GM23338 (cell line): Measurements from ENCODE around the gene C20orf204. TPM values are rescaled to one million over a fixed set of nuclear protein-coding genes. Genes with fewer than 3 reads are reported as not detected.

Experiments used
- ATAC-seq: fragments of 200-7000 bp; cut with Tn5 transposase; 3 replicates; pipeline ENCODE4 v1.9.1; 2020
- DNase-seq: peaks from one replicate; pipeline ENCODE4 v3.0.0-alpha.2; 2015; ENCODE audit warnings: low spot score
- H2AFZ ChIP-seq: fragments of 200-600 bp; sonication (generic); 2 replicates; pipeline ENCODE4 v1.8.0; 2016; ENCODE audit warnings: antibody characterized with exemption, mild to moderate bottlenecking, moderate library complexity
- H3F3A ChIP-seq: fragments of 200-600 bp; sonication (generic); replicated peaks from 2 replicates; pipeline ENCODE4 v1.8.0; 2017; ENCODE audit warnings: antibody characterized with exemption, mixed run types, low read depth
- H3K27ac ChIP-seq: fragments of 200-600 bp; sonication (generic); 2 replicates; pipeline ENCODE4 v1.6.1; 2016; ENCODE audit warnings: low read depth
- H3K27me3 ChIP-seq: fragments of 200-600 bp; sonication (generic); 2 replicates; pipeline ENCODE4 v1.8.0; 2016; ENCODE audit warnings: mild to moderate bottlenecking, mixed run types, moderate library complexity; ENCODE audit not compliant: insufficient read depth
- H3K36me3 ChIP-seq: fragments of 200-600 bp; sonication (generic); 2 replicates; pipeline ENCODE4 v1.8.0; 2016; ENCODE audit warnings: mild to moderate bottlenecking; ENCODE audit not compliant: insufficient read depth
- H3K4me1 ChIP-seq: fragments of 200-600 bp; sonication (generic); 2 replicates; pipeline ENCODE4 v1.8.0; 2016; ENCODE audit warnings: mild to moderate bottlenecking, moderate library complexity; ENCODE audit not compliant: insufficient read depth
- H3K4me2 ChIP-seq: fragments of 200-600 bp; sonication (generic); 2 replicates; pipeline ENCODE4 v1.7.1; 2017; ENCODE audit warnings: mixed run types
- H3K4me3 ChIP-seq: fragments of 200-600 bp; sonication (generic); 2 replicates; pipeline ENCODE4 v1.6.1; 2016; ENCODE audit warnings: mixed run types
- H3K79me2 ChIP-seq: fragments of 200-600 bp; sonication (generic); replicated peaks from 2 replicates; pipeline ENCODE4 v1.8.0; 2017; ENCODE audit warnings: mild to moderate bottlenecking; ENCODE audit not compliant: insufficient read depth
- H3K9me2 ChIP-seq: fragments of 200-600 bp; sonication (generic); 2 replicates; pipeline ENCODE4 v1.8.0; 2017; ENCODE audit not compliant: insufficient read depth
- H4K20me1 ChIP-seq: fragments of 200-600 bp; sonication (generic); replicated peaks from 2 replicates; pipeline ENCODE4 v1.8.0; 2017; ENCODE audit warnings: mild to moderate bottlenecking; ENCODE audit not compliant: insufficient read depth
- H3K27ac Mint-ChIP-seq: 2 replicates; pipeline ENCODE4 v1.8.0; 2020; ENCODE audit warnings: inconsistent platforms, mild to moderate bottlenecking, moderate library complexity, mixed read lengths
- H3K27me3 Mint-ChIP-seq: 3 replicates; pipeline ENCODE4 v1.8.0; 2022; ENCODE audit warnings: low read depth, mild to moderate bottlenecking, moderate library complexity, mixed read lengths, inconsistent platforms; ENCODE audit not compliant: insufficient read depth, poor library complexity
- H3K36me3 Mint-ChIP-seq: 3 replicates; pipeline ENCODE4 v1.8.0; 2021; ENCODE audit warnings: low read depth, mild to moderate bottlenecking, inconsistent platforms, moderate library complexity, mixed read lengths
- H3K4me1 Mint-ChIP-seq: 3 replicates; pipeline ENCODE4 v1.8.0; 2020; ENCODE audit warnings: mild to moderate bottlenecking, inconsistent platforms, mixed read lengths
- H3K4me3 Mint-ChIP-seq: 3 replicates; pipeline ENCODE4 v1.8.0; 2021; ENCODE audit warnings: moderate library complexity, mild to moderate bottlenecking, inconsistent platforms, mixed read lengths
- H3K9me3 Mint-ChIP-seq: 3 replicates; pipeline ENCODE4 v1.8.0; 2020; ENCODE audit warnings: moderate library complexity, mild to moderate bottlenecking, inconsistent platforms, mixed read lengths
- CTCF ChIP-seq, 2 experiments: fragments of 200-600 bp in 1 of 2; sonication (generic) in 1 of 2; conservative IDR thresholded peaks; 2 replicates each; pipeline versions ENCODE4 v1.5.1 to v1.6.1; 2016 to 2017; ENCODE audit warnings: antibody characterized with exemption in 2 of 2, low read depth in 2 of 2, mild to moderate bottlenecking in 2 of 2, moderate library complexity in 1 of 2
- ETS1 ChIP-seq: IDR thresholded peaks from 2 replicates; pipeline ENCODE4 v1.6.1; 2016; ENCODE audit warnings: antibody characterized with exemption
- EZH2 ChIP-seq: fragments of 200-600 bp; sonication (generic); IDR thresholded peaks from one replicate; pipeline ENCODE4 v1.8.0; 2017; ENCODE audit warnings: antibody characterized with exemption, mild to moderate bottlenecking, low read depth; ENCODE audit not compliant: unreplicated experiment
- NANOG ChIP-seq: IDR thresholded peaks from 2 replicates; pipeline ENCODE4 v1.6.1; 2016; ENCODE audit warnings: antibody characterized with exemption, borderline replicate concordance
- POLR2AphosphoS5 ChIP-seq: IDR thresholded peaks from 2 replicates; pipeline ENCODE4 v1.6.1; 2016; ENCODE audit warnings: antibody characterized with exemption, low read depth
- REST ChIP-seq: IDR thresholded peaks from one replicate; pipeline ENCODE4 v1.6.1; 2018; ENCODE audit warnings: antibody characterized with exemption; ENCODE audit not compliant: unreplicated experiment
- ZNF114 ChIP-seq: fragments of 250-450 bp; sonication (Bioruptor Pico); IDR thresholded peaks from 2 replicates; pipeline ENCODE4 v1.5.0; 2020; ENCODE audit warnings: mild to moderate bottlenecking, moderate library complexity
- polyA plus RNA-seq: library from polyadenylated mRNA; unstranded; fragments of >200 nt; fragmentation: Nextera tagmentation; extraction: Ambion mirVana; gene quantifications from 2 replicates; pipeline ENCODE4 v1.2.1, GENCODE V29; 2016
- total RNA-seq: library from RNA; depleted of rRNA; stranded (reverse); fragments of >200 nt; shearing (Covaris generic); gene quantifications from 2 replicates; pipeline ENCODE4 v1.2.3, GENCODE V29; 2014

Gene C20orf204
- total and polyA plus RNA-seq, 2 experiments from 2014 or later: 0.73 to 0.82 TPM

- H3K4me1 ChIP-seq: peaks cover 11% of the 10 kb centered on the region; the same call in 1 of the 2 replicates
- Mint-ChIP-seq H3K36me3 (no peaks in the 10 kb centered on the region), H3K27ac (no peak overlapping the region), H3K9me3 (no peaks in the 10 kb centered on the region), H3K27me3 (peaks cover 13% of the 10 kb centered on the region), H3K4me3 (no peak overlapping the region), H3K4me1 (peaks cover 27% of the 10 kb centered on the region)
- no peak for DNase-seq
- H3K27ac ChIP-seq: no peak overlapping the region
- no peaks in the 10 kb centered on the region for H3K9me2 ChIP-seq
- ATAC-seq: no peak
- H2AFZ ChIP-seq: no peak overlapping the region
- no peaks in the 10 kb centered on the region for H3F3A ChIP-seq
- H3K27me3 ChIP-seq: no peaks in the 10 kb centered on the region
- H3K4me2 ChIP-seq: no peak overlapping the region
- H3K36me3 ChIP-seq: no peaks in the 10 kb centered on the region
- H3K79me2 ChIP-seq: no peaks in the 10 kb centered on the region
- no peak overlapping the region for H3K4me3 ChIP-seq
- H4K20me1 ChIP-seq: no peaks in the 10 kb centered on the region
- TF ChIP-seq CTCF (conservative IDR thresholded peaks at IDR 0.05; ENCODE audit: low read depth in 2 of 2) (no peak), REST (no peak), POLR2AphosphoS5 (no peak)
Measured at GRCh38 chr20:64067733-64068307, 31.8 kb downstream of the C20orf204 start.

GRCh38 chr20:64068386-64069208, 32.6 kb downstream of the C20orf204 start:
- no peaks in the 10 kb centered on the region for H4K20me1 ChIP-seq
- H3K4me3 ChIP-seq: no peak overlapping the region
- ATAC-seq (no peak), DNase-seq (no peak)
- no peaks in the 10 kb centered on the region for H3K9me3 Mint-ChIP-seq
- H3K27me3 ChIP-seq: no peaks in the 10 kb centered on the region
- H3K9me2 ChIP-seq: no peaks in the 10 kb centered on the region
- H3K4me1 ChIP-seq: peaks cover 11% of the 10 kb centered on the region; the same call in 1 of the 2 replicates
- no peak overlapping the region for H3K4me3 Mint-ChIP-seq
- H3K27ac ChIP-seq: no peak overlapping the region
- H3F3A ChIP-seq: no peaks in the 10 kb centered on the region
- no peak overlapping the region for H2AFZ ChIP-seq
- no peaks in the 10 kb centered on the region for H3K79me2 ChIP-seq
- no peak overlapping the region for H3K4me2 ChIP-seq
- no peaks in the 10 kb centered on the region for H3K36me3 ChIP-seq
- TF ChIP-seq ETS1 (no peak), EZH2 (no peak), NANOG (no peak), ZNF114 (no peak)
- peaks cover 2% of the 10 kb centered on the region; the same call in 1 of the 3 replicates for H3K36me3 Mint-ChIP-seq
- peaks cover 14% of the 10 kb centered on the region for H3K27me3 Mint-ChIP-seq
- no peak overlapping the region for H3K27ac Mint-ChIP-seq
- H3K4me1 Mint-ChIP-seq: peaks cover 27% of the 10 kb centered on the region
